ENCODE measurements around the gene SMYD3.

GRCh38 chr1:245921417-245921816 lies 585.7 kb downstream of the SMYD3 start:
- TF ChIP-seq CTCF (IDR thresholded peaks at IDR 0.05; ENCODE audit: insufficient read depth, low read length, poor library complexity, severe bottlenecking) (no peak), EZH2phosphoT487 (conservative IDR thresholded peaks at IDR 0.05; ENCODE audit: low read length) (no peak)
